Measurements from ENCODE around the gene DMBX1. TPM values are rescaled to one million over a fixed set of nuclear protein-coding genes. Genes with fewer than 3 reads are reported as not detected.

The DMBX1 gene
- polyA plus RNA-seq, 1 of the 3 experiments (the other 2 are of a cell fraction), result not detected

- no peaks in the 10 kb centered on the region for H3K79me2 ChIP-seq (ENCODE audit: insufficient read depth)
- H3K9ac ChIP-seq, result no peak overlapping the region
- peaks cover 54% of the 10 kb centered on the region for H3K27me3 ChIP-seq (ENCODE audit: insufficient read depth)
- no peaks in the 10 kb centered on the region for H3K9me3 ChIP-seq
- no peak for DNase-seq
- 53% methylated on average over 12 of the region's 20 CpGs for WGBS (ENCODE audit: low lambda C conversion rate)
- H4K20me1 ChIP-seq (ENCODE audit: insufficient read depth), result 0 out of 2 replicates have a peak, but pooled peaks cover 7% of the 10 kb centered on the region
- peaks cover 0 to 5% of the 10 kb centered on the region in 2 experiments; a peak in 1 of 4 replicates for H3K4me1 ChIP-seq (ENCODE audit: control insufficient read depth in 1 of 2, insufficient read depth in 2 of 2, low read depth in 1 of 2, low read length in 1 of 2)
- H3F3A ChIP-seq (replicated peaks; ENCODE audit: insufficient read depth), result no peaks in the 10 kb centered on the region
- H2AFZ ChIP-seq (ENCODE audit: low read depth), result no peak overlapping the region
- ChIA-PET POLR2A (no interaction called here), CTCF (interaction anchor here (0.9 to 4.7 kb wide), 3 partner anchors 15 to 36 kb away, joined by 3 to 23 read pairs (median 4); no protein-coding TSS in a partner anchor)
- no peaks in the 10 kb centered on the region for H3K36me3 ChIP-seq (replicated peaks in 1 of 2; ENCODE audit: control insufficient read depth in 1 of 2, insufficient read depth in 2 of 2, low read length in 1 of 2)
- H3K27ac ChIP-seq (ENCODE audit: low read depth in 2 of 2, low read length in 1 of 2), result no peak overlapping the region
- no peak overlapping the region for H3K4me3 ChIP-seq (ENCODE audit: low read depth in 2 of 2, low read length in 1 of 2)
- H3K9me2 ChIP-seq, result no peaks in the 10 kb centered on the region
- TF ChIP-seq YY1 (IDR thresholded peaks at IDR 0.05; ENCODE audit: low read depth) (no peak), GABPA (IDR thresholded peaks at IDR 0.05; ENCODE audit: low read depth) (no peak), SIN3A (IDR thresholded peaks at IDR 0.05; ENCODE audit: borderline replicate concordance, low read depth, low read length) (no peak), RFX5 (IDR thresholded peaks at IDR 0.05; ENCODE audit: low read length) (no peak), FOXJ3 (CRISPR knock-in tag; IDR thresholded peaks at IDR 0.05) (no peak), RCOR1 (IDR thresholded peaks at IDR 0.05; ENCODE audit: low read length) (no peak)
- H3K4me2 ChIP-seq, result no peak overlapping the region
Measured at GRCh38 chr1:46492871-46493270, 3.2 kb downstream of the DMBX1 start.

DNA sequence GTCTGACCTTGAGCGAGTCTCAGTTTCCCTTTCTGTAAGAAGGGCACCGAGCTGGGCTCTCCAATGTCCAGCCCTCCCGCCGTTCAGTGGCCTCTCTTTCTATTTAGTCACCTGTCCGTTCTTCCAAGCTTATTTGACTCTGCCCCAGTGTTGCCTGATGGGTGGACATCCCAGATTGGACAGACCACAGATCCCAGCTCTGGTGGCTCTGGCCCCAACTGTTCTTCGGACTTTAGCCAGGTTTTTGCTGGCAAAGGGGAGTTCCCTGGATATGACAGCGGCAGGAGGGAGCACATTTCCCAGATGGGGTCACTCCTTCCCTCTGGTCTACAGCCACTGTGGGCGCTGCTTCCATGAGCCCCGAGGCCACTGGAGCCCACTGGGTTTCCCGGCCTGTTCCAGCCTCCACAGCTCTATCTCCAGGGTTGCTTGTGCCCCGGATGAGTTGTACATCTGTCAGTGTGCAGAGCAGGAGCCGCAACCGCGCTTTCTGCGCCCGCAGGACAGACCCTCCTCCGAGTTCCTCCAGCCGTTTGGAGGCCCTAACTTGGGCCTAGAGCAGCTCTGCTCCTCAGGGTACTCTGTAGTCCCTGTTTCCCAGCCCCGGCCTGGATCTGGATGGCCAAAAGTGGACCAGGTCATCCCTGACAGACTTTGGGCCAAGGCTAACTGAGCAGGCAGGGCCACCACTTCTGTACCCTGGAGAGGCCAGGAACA is 3.8 kb downstream of the DMBX1 start:
- Histone ChIP-seq H3K4me3 (ENCODE audit: low read depth in 2 of 2, low read length in 1 of 2) (no peak overlapping the region), H3K4me2 (no peak overlapping the region), H2AFZ (ENCODE audit: low read depth) (no peak overlapping the region), H4K20me1 (ENCODE audit: insufficient read depth) (0 out of 2 replicates have a peak, but pooled peaks cover 7% of the 10 kb centered on the region), H3F3A (replicated peaks; ENCODE audit: insufficient read depth) (no peaks in the 10 kb centered on the region), H3K9me2 (no peaks in the 10 kb centered on the region), H3K36me3 (replicated peaks in 1 of 2; ENCODE audit: control insufficient read depth in 1 of 2, insufficient read depth in 2 of 2, low read length in 1 of 2) (no peaks in the 10 kb centered on the region), H3K79me2 (ENCODE audit: insufficient read depth) (no peaks in the 10 kb centered on the region), H3K9ac (no peak overlapping the region), H3K4me1 (ENCODE audit: control insufficient read depth in 1 of 2, insufficient read depth in 2 of 2, low read depth in 1 of 2, low read length in 1 of 2) (peaks cover 0 to 5% of the 10 kb centered on the region in 2 experiments; a peak in 1 of 4 replicates), H3K27me3 (ENCODE audit: insufficient read depth) (peaks cover 48% of the 10 kb centered on the region), H3K9me3 (no peaks in the 10 kb centered on the region), H3K27ac (ENCODE audit: low read depth in 2 of 2, low read length in 1 of 2) (no peak overlapping the region)
- 77% methylated on average over 16 of the region's 19 CpGs for WGBS (ENCODE audit: low lambda C conversion rate)
- no peak for DNase-seq
- TF ChIP-seq GATA2 (CRISPR knock-in tag; IDR thresholded peaks at IDR 0.05), result no peak
- TF ChIP-seq, protein P1, sequence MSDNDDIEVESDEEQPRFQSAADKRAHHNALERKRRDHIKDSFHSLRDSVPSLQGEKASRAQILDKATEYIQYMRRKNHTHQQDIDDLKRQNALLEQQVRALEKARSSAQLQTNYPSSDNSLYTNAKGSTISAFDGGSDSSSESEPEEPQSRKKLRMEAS (IDR thresholded peaks at IDR 0.05; ENCODE audit: low read depth), result no peak
- TF ChIP-seq TAF1 (IDR thresholded peaks at IDR 0.05; ENCODE audit: borderline replicate concordance, low read depth, low read length), result no peak
- TF ChIP-seq MXI1 (IDR thresholded peaks at IDR 0.05; ENCODE audit: low read depth, low read length), result no peak
- no peak for TF ChIP-seq GABPA (IDR thresholded peaks at IDR 0.05; ENCODE audit: low read depth)
- ChIA-PET CTCF (interaction anchor here (0.9 to 4.7 kb wide), 5 partner anchors 14 to 47 kb away, joined by 3 to 23 read pairs (median 6); no protein-coding TSS in a partner anchor), POLR2A (no interaction called here)

DNA sequence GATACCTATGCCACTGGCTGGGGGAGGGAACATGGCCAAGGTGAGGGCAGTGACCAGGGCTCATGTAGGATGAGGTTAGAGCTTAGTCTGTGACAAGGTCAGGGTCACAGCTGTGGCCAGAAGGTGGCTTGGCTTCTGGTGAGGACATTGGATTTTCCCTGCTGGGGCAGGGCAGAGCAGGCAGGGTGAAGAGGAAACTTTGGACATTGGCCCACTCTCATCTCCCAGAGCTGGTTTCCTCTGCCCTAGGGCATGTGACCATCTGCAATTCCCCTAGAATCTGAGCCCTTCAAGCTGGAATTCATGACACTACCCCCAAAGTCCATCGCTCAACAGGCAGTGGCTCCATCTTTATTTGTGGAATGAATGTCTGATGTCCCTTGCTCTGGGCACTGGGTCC is 5.3 kb downstream of the DMBX1 start:
- Histone ChIP-seq H3K27me3 (ENCODE audit: insufficient read depth) (peaks cover 34% of the 10 kb centered on the region), H3K4me1 (ENCODE audit: control insufficient read depth in 1 of 2, insufficient read depth in 2 of 2, low read depth in 1 of 2, low read length in 1 of 2) (peaks cover 0 to 4% of the 10 kb centered on the region in 2 experiments; a peak in 1 of 4 replicates), H3K9me2 (no peaks in the 10 kb centered on the region), H3K36me3 (replicated peaks in 1 of 2; ENCODE audit: control insufficient read depth in 1 of 2, insufficient read depth in 2 of 2, low read length in 1 of 2) (no peaks in the 10 kb centered on the region), H3K9ac (no peak overlapping the region), H2AFZ (ENCODE audit: low read depth) (no peak overlapping the region), H3K4me3 (ENCODE audit: low read depth in 2 of 2, low read length in 1 of 2) (no peak overlapping the region), H3K4me2 (no peak overlapping the region), H3K9me3 (no peaks in the 10 kb centered on the region), H4K20me1 (ENCODE audit: insufficient read depth) (0 out of 2 replicates have a peak, but pooled peaks cover 7% of the 10 kb centered on the region), H3K79me2 (ENCODE audit: insufficient read depth) (no peaks in the 10 kb centered on the region), H3F3A (replicated peaks; ENCODE audit: insufficient read depth) (no peaks in the 10 kb centered on the region), H3K27ac (ENCODE audit: low read depth in 2 of 2, low read length in 1 of 2) (no peak overlapping the region)
- 100% methylated on average over 1 of the region's 1 CpG for WGBS (ENCODE audit: low lambda C conversion rate)
- DNase-seq, result no peak
- ChIA-PET CTCF (interaction anchor here (0.8 to 4.7 kb wide), 8 partner anchors 12 to 53 kb away, joined by 3 to 23 read pairs (median 6); a partner anchor contains a TSS), POLR2A (no interaction called here)
- TF ChIP-seq, protein P2, sequence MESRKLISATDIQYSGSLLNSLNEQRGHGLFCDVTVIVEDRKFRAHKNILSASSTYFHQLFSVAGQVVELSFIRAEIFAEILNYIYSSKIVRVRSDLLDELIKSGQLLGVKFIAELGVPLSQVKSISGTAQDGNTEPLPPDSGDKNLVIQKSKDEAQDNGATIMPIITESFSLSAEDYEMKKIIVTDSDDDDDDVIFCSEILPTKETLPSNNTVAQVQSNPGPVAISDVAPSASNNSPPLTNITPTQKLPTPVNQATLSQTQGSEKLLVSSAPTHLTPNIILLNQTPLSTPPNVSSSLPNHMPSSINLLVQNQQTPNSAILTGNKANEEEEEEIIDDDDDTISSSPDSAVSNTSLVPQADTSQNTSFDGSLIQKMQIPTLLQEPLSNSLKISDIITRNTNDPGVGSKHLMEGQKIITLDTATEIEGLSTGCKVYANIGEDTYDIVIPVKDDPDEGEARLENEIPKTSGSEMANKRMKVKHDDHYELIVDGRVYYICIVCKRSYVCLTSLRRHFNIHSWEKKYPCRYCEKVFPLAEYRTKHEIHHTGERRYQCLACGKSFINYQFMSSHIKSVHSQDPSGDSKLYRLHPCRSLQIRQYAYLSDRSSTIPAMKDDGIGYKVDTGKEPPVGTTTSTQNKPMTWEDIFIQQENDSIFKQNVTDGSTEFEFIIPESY (IDR thresholded peaks at IDR 0.05; ENCODE audit: borderline replicate concordance, low read depth), result no peak
- TF ChIP-seq MXI1 (IDR thresholded peaks at IDR 0.05; ENCODE audit: low read depth, low read length) (no peak), NRF1 (IDR thresholded peaks at IDR 0.05; ENCODE audit: low read depth, low read length) (no peak), IRF3 (IDR thresholded peaks at IDR 0.05; ENCODE audit: low read depth, low read length) (no peak), NFIC (IDR thresholded peaks at IDR 0.05; ENCODE audit: borderline replicate concordance) (no peak), TEAD4 (IDR thresholded peaks at IDR 0.05; ENCODE audit: borderline replicate concordance, insufficient read depth) (no peak), PBX3 (IDR thresholded peaks at IDR 0.05) (no peak), SIN3A (IDR thresholded peaks at IDR 0.05; ENCODE audit: borderline replicate concordance, low read depth, low read length) (no peak), RAD21 (IDR thresholded peaks at IDR 0.05; ENCODE audit: low read length) (no peak)
